Fibroblast of lung (primary cell): Measurements from ENCODE around the gene EXO1. TPM values are rescaled to one million over a fixed set of nuclear protein-coding genes. Genes with fewer than 3 reads are reported as not detected.
A peak's percentile ranks its signal among the peaks of the same experiment; 100 is the strongest.

ENCODE experiments used
- DNase-seq, 2 donors: peaks; one replicate each; pipeline versions ENCODE4 v3.0.0 to v3.0.0-alpha.2; 2010; ENCODE audit warnings: low read depth in 2 of 2
- H2AFZ ChIP-seq: 2 replicates; pipeline ENCODE4 v1.5.1; 2012; ENCODE audit warnings: low read length, control low read depth, inconsistent platforms
- H3K27ac ChIP-seq: 2 replicates; pipeline ENCODE4 v1.5.1; 2011; ENCODE audit warnings: low read length, control low read depth; ENCODE audit not compliant: insufficient read depth
- H3K27me3 ChIP-seq: 2 replicates; pipeline ENCODE4 v1.5.1; 2011; ENCODE audit warnings: mild to moderate bottlenecking, low read length; ENCODE audit not compliant: control insufficient read depth, insufficient read depth
- H3K36me3 ChIP-seq: 2 replicates; pipeline ENCODE4 v1.5.1; 2011; ENCODE audit warnings: low read length; ENCODE audit not compliant: control insufficient read depth, insufficient read depth
- H3K4me1 ChIP-seq: 2 replicates; pipeline ENCODE4 v1.5.1; 2011; ENCODE audit warnings: low read length; ENCODE audit not compliant: control insufficient read depth, insufficient read depth; ENCODE audit errors: extremely low read depth
- H3K4me2 ChIP-seq: 2 replicates; pipeline ENCODE4 v1.5.1; 2011; ENCODE audit warnings: low read length, control low read depth; ENCODE audit not compliant: insufficient read depth; ENCODE audit errors: extremely low read depth
- H3K4me3 ChIP-seq, 4 experiments: fragments of 200-600 bp in 1 of 4; sonication (generic) in 1 of 4; replicated peaks in 1 of 4; 2 replicates each; pipeline ENCODE4 v1.5.1; 2011 to 2016; ENCODE audit warnings: low read length in 4 of 4, low read depth in 3 of 4, mild to moderate bottlenecking in 3 of 4, control low read depth in 2 of 4, inconsistent platforms in 1 of 4, mixed read lengths in 1 of 4; ENCODE audit not compliant: insufficient read depth in 1 of 4; ENCODE audit errors: control extremely low read depth in 1 of 4
- H3K79me2 ChIP-seq: 2 replicates; pipeline ENCODE4 v1.5.1; 2012; ENCODE audit warnings: mild to moderate bottlenecking, low read length, inconsistent platforms; ENCODE audit not compliant: control insufficient read depth, insufficient read depth
- H3K9ac ChIP-seq: 2 replicates; pipeline ENCODE4 v1.5.1; 2011; ENCODE audit warnings: mild to moderate bottlenecking, low read length, control low read depth; ENCODE audit not compliant: insufficient read depth
- H3K9me3 ChIP-seq: 2 replicates; pipeline ENCODE4 v1.5.1; 2012; ENCODE audit warnings: low read depth, low read length; ENCODE audit not compliant: control insufficient read depth, insufficient read depth
- H4K20me1 ChIP-seq: 2 replicates; pipeline ENCODE4 v1.5.1; 2011; ENCODE audit warnings: low read length; ENCODE audit not compliant: control insufficient read depth, insufficient read depth; ENCODE audit errors: extremely low read depth
- CTCF ChIP-seq, 2 donors: IDR thresholded peaks in 1 of 2; conservative IDR thresholded peaks in 1 of 2; 1 replicate in 1 of 2; 2 replicates in 1 of 2; pipeline ENCODE4 v1.5.1; 2011 to 2012; ENCODE audit warnings: low read length in 2 of 2, control low read depth in 1 of 2, inconsistent platforms in 1 of 2, low read depth in 1 of 2, mild to moderate bottlenecking in 1 of 2
- EZH2 ChIP-seq: IDR thresholded peaks from 2 replicates; pipeline ENCODE4 v1.5.1; 2012; ENCODE audit warnings: low read length, control low read depth, mild to moderate bottlenecking; ENCODE audit errors: missing control alignments
- polyA plus RNA-seq, 2 donors: library from polyadenylated mRNA; depleted of rRNA in 1 of 2; stranded (reverse) in 1 of 2; unstranded in 1 of 2; fragments of >200 nt; gene quantifications; 2 replicates each; pipeline ENCODE4 v1.2.1, GENCODE V29; 2011 to 2012; ENCODE audit warnings: missing spikeins in 1 of 2
- total RNA-seq: library from RNA; depleted of rRNA; stranded (reverse); fragments of >200 nt; gene quantifications from 2 replicates; pipeline ENCODE4 v1.2.1, GENCODE V29; 2014

Gene EXO1
- total and polyA plus RNA-seq, 2 donors (not counting 1 experiment from before 2014, with no cell fraction given): 3.0 to 7.2 TPM

GRCh38 chr1:241842565-241842964, 5.4 kb upstream of the EXO1 start:
- Histone ChIP-seq H3K27me3 (no peaks in the 10 kb centered on the region), H3K9ac (no peak overlapping the region), H4K20me1 (no peaks in the 10 kb centered on the region), H3K4me1 (peaks cover 13% of the 10 kb centered on the region), H3K27ac (no peak overlapping the region), H3K79me2 (no peaks in the 10 kb centered on the region), H3K4me2 (peak overlapping the region; percentile 19), H3K36me3 (no peaks in the 10 kb centered on the region), H3K9me3 (no peaks in the 10 kb centered on the region), H2AFZ (peak overlapping the region; percentile 49), H3K4me3 (no peak overlapping the region)
- DNase-seq: peak; percentile 15 to 73
- TF ChIP-seq CTCF (conservative IDR thresholded peaks at IDR 0.05 in 1 of 2, IDR thresholded peaks at IDR 0.05 in 1 of 2; ENCODE audit: low read depth in 1 of 2, low read length in 2 of 2) (no peak), EZH2 (no peak)

- peaks cover 3% of the 10 kb centered on the region for H3K4me1 ChIP-seq
- H3K27me3 ChIP-seq: no peaks in the 10 kb centered on the region
- no peaks in the 10 kb centered on the region for H4K20me1 ChIP-seq
- no peak overlapping the region for H3K4me3 ChIP-seq
- no peaks in the 10 kb centered on the region for H3K9me3 ChIP-seq
- H3K36me3 ChIP-seq: no peaks in the 10 kb centered on the region
- H3K9ac ChIP-seq: no peak overlapping the region
- TF ChIP-seq CTCF (conservative IDR thresholded peaks at IDR 0.05 in 1 of 2, IDR thresholded peaks at IDR 0.05 in 1 of 2; ENCODE audit: low read depth in 1 of 2, low read length in 2 of 2): no peak
- TF ChIP-seq EZH2: no peak
- H3K27ac ChIP-seq: no peak overlapping the region
- DNase-seq: no peak
- H3K79me2 ChIP-seq: peaks cover 14% of the 10 kb centered on the region
- no peak overlapping the region for H2AFZ ChIP-seq
- H3K4me2 ChIP-seq: no peak overlapping the region
These were observed 3.4 kb upstream of the EXO1 start for GRCh38 chr1:241844593-241844992.

GRCh38 chr1:241846375-241846774, 1.6 kb upstream of the EXO1 start:
- no peaks in the 10 kb centered on the region for H3K9me3 ChIP-seq
- no peak overlapping the region for H3K4me2 ChIP-seq
- no peak overlapping the region for H2AFZ ChIP-seq
- H3K4me1 ChIP-seq: peaks cover 3% of the 10 kb centered on the region
- H3K27ac ChIP-seq: no peak overlapping the region
- H3K4me3 ChIP-seq: no peak overlapping the region
- no peak for DNase-seq
- H3K36me3 ChIP-seq: no peaks in the 10 kb centered on the region
- H3K27me3 ChIP-seq: no peaks in the 10 kb centered on the region
- H3K9ac ChIP-seq: no peak overlapping the region
- TF ChIP-seq CTCF (conservative IDR thresholded peaks at IDR 0.05 in 1 of 2, IDR thresholded peaks at IDR 0.05 in 1 of 2; ENCODE audit: low read depth in 1 of 2, low read length in 2 of 2) (no peak), EZH2 (no peak)
- H3K79me2 ChIP-seq: peaks cover 16% of the 10 kb centered on the region
- H4K20me1 ChIP-seq: no peaks in the 10 kb centered on the region
